HG02623 (cell line): ENCODE measurements around the gene TRAF2.

ENCODE experiments used
- ATAC-seq: cut with Tn5 transposase; IDR thresholded peaks from one replicate; pipeline ENCODE4 v1.9.1; 2021; ENCODE audit warnings: moderate library complexity; ENCODE audit not compliant: unreplicated experiment

The TRAF2 gene

GRCh38 chr9:136913701-136914438 is 27.6 kb downstream of the TRAF2 start:
- no peak for ATAC-seq

GRCh38 chr9:136915632-136916329 is 29.5 kb downstream of the TRAF2 start:
- ATAC-seq = no peak

GRCh38 chr9:136916330-136917184 is 30.2 kb downstream of the TRAF2 start:
- no peak for ATAC-seq

- ATAC-seq = no peak
These were observed 31.6 kb downstream of the TRAF2 start for GRCh38 chr9:136917902-136918301.

- no peak for ATAC-seq
These were observed 33.8 kb downstream of the TRAF2 start for GRCh38 chr9:136920069-136920468.

GRCh38 chr9:136920734-136921231 is 34.5 kb downstream of the TRAF2 start:
- no peak for ATAC-seq

- no peak for ATAC-seq
These were observed 35.0 kb downstream of the TRAF2 start for GRCh38 chr9:136921307-136921706.

- no peak for ATAC-seq
These were observed 35.4 kb downstream of the TRAF2 start for GRCh38 chr9:136921718-136922117.

- no peak for ATAC-seq
These were observed 36.2 kb downstream of the TRAF2 start for GRCh38 chr9:136922540-136922939.

GRCh38 chr9:136923881-136924280 is 37.6 kb downstream of the TRAF2 start:
- ATAC-seq = no peak

- ATAC-seq = no peak
These were observed 39.3 kb downstream of the TRAF2 start for GRCh38 chr9:136925414-136926153.

GRCh38 chr9:136926154-136926704 is 39.9 kb downstream of the TRAF2 start:
- no peak for ATAC-seq

- ATAC-seq = no peak
These were observed 40.4 kb downstream of the TRAF2 start for GRCh38 chr9:136926749-136927148.

GRCh38 chr9:136927343-136928271 is 41.3 kb downstream of the TRAF2 start:
- ATAC-seq = no peak

GRCh38 chr9:136928591-136928990 is 42.3 kb downstream of the TRAF2 start:
- no peak for ATAC-seq

- ATAC-seq = no peak
These were observed 43.7 kb downstream of the TRAF2 start for GRCh38 chr9:136930014-136930413.

- ATAC-seq = no peak
These were observed 45.4 kb downstream of the TRAF2 start for GRCh38 chr9:136931611-136932130.

- no peak for ATAC-seq
These were observed 48.0 kb downstream of the TRAF2 start for GRCh38 chr9:136934277-136934676.

GRCh38 chr9:136935651-136936050 is 49.3 kb downstream of the TRAF2 start:
- no peak for ATAC-seq
